PFSK-1 (cell line): ENCODE data around the gene CYP4F2.

Experiments used
- FOXP2 ChIP-seq: optimal IDR thresholded peaks from 2 replicates; pipeline ENCODE3; 2011; ENCODE audit warnings: borderline replicate concordance, control low read depth, inconsistent platforms; ENCODE audit not compliant: insufficient read depth; ENCODE audit errors: extremely low read length, extremely low read depth
- POLR2AphosphoS5 ChIP-seq: IDR thresholded peaks from 2 replicates; pipeline ENCODE4 v1.6.1; 2012; ENCODE audit warnings: low read depth, mild to moderate bottlenecking, control low read depth, low read length, moderate library complexity
- SIN3A ChIP-seq: IDR thresholded peaks from 2 replicates; pipeline ENCODE4 v1.6.1; 2012; ENCODE audit warnings: mild to moderate bottlenecking, low read length, moderate library complexity, borderline replicate concordance; ENCODE audit not compliant: insufficient read depth
- TAF1 ChIP-seq: IDR thresholded peaks from 2 replicates; pipeline ENCODE4 v1.6.1; 2012; ENCODE audit warnings: low read length, control low read depth, borderline replicate concordance; ENCODE audit not compliant: insufficient read depth
- TF ChIP-seq, protein P1 (sequence below), 2 experiments: IDR thresholded peaks; 2 replicates each; pipeline versions ENCODE4 v1.6.1 to v1.8.0; 2011 to 2012; ENCODE audit warnings: low read depth in 2 of 2, low read length in 2 of 2, control low read depth in 1 of 2, inconsistent platforms in 1 of 2, mild to moderate bottlenecking in 1 of 2, moderate library complexity in 1 of 2; ENCODE audit not compliant: insufficient read depth in 1 of 2

CYP4F2 gene

DNA sequence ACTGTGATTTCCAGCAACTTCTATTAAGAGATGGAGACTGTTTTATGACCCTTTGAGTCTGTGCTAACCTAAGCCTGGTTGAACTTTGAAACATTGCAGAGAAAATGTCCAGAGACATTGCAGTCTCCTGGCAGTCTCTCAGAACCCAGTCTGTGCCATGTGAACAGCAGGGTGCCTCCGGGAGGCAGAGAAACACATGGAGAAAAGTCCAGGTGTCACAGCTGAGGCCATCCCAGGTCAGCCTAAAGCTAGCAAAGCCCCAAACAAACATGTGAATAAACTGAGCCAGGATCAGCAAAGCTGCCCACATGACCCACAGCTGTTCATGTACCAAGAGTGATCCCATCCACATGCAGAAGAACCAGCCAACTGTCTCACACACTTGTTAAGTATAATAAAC, 28.6 kb upstream of the CYP4F2 start:
- TF ChIP-seq POLR2AphosphoS5: no peak
- TF ChIP-seq TAF1: no peak
- TF ChIP-seq FOXP2: no peak
- TF ChIP-seq, protein P1, sequence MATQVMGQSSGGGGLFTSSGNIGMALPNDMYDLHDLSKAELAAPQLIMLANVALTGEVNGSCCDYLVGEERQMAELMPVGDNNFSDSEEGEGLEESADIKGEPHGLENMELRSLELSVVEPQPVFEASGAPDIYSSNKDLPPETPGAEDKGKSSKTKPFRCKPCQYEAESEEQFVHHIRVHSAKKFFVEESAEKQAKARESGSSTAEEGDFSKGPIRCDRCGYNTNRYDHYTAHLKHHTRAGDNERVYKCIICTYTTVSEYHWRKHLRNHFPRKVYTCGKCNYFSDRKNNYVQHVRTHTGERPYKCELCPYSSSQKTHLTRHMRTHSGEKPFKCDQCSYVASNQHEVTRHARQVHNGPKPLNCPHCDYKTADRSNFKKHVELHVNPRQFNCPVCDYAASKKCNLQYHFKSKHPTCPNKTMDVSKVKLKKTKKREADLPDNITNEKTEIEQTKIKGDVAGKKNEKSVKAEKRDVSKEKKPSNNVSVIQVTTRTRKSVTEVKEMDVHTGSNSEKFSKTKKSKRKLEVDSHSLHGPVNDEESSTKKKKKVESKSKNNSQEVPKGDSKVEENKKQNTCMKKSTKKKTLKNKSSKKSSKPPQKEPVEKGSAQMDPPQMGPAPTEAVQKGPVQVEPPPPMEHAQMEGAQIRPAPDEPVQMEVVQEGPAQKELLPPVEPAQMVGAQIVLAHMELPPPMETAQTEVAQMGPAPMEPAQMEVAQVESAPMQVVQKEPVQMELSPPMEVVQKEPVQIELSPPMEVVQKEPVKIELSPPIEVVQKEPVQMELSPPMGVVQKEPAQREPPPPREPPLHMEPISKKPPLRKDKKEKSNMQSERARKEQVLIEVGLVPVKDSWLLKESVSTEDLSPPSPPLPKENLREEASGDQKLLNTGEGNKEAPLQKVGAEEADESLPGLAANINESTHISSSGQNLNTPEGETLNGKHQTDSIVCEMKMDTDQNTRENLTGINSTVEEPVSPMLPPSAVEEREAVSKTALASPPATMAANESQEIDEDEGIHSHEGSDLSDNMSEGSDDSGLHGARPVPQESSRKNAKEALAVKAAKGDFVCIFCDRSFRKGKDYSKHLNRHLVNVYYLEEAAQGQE (IDR thresholded peaks at IDR 0.05; ENCODE audit: insufficient read depth in 1 of 2, low read depth in 2 of 2, low read length in 2 of 2): no peak
- no peak for TF ChIP-seq SIN3A

DNA sequence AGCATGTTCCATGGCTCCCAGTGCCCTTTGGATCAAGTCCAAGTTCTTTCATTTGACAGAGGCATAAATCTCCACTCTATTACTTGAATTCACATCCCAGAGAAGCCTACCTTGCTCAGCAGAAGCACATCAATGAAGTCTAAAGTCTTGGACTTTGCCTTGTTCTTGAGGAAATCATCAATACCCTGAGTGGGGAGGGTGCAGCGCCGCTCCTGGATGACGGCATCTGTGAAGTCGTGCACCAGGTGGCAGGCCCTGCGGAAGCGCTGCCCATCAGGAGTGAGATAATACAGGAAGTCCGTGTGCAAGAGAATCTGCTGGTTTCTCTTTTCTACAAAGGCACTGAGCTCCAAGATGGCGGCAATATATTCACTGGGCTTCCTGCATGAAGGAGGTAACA, 25.8 kb upstream of the CYP4F2 start:
- TF ChIP-seq FOXP2 (no peak), SIN3A (no peak), TAF1 (no peak), POLR2AphosphoS5 (no peak)
- TF ChIP-seq, protein P1 (IDR thresholded peaks at IDR 0.05; ENCODE audit: insufficient read depth in 1 of 2, low read depth in 2 of 2, low read length in 2 of 2): no peak

DNA sequence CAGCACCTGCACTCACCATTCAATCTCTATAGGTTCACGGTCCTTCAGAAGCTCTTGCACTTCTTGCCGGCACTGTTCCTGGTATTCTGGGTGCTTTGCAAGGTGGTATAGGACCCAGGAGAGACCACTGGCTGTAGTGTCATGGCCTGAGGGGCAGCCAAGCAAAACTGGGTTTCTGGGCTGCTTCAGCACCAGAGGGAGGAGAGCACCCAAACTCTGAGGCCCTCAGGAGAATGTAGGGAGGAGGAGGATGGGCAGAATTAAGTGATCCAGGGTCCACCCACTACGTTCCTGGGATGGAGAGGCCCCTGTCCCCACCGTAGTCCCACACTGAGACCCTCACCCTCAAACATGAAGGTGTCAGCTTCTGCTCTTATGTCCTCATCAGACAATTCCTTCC, 24.1 kb upstream of the CYP4F2 start:
- no peak for TF ChIP-seq FOXP2
- TF ChIP-seq POLR2AphosphoS5: no peak
- TF ChIP-seq, protein P1 (IDR thresholded peaks at IDR 0.05; ENCODE audit: insufficient read depth in 1 of 2, low read depth in 2 of 2, low read length in 2 of 2): no peak
- no peak for TF ChIP-seq TAF1
- TF ChIP-seq SIN3A: no peak

DNA sequence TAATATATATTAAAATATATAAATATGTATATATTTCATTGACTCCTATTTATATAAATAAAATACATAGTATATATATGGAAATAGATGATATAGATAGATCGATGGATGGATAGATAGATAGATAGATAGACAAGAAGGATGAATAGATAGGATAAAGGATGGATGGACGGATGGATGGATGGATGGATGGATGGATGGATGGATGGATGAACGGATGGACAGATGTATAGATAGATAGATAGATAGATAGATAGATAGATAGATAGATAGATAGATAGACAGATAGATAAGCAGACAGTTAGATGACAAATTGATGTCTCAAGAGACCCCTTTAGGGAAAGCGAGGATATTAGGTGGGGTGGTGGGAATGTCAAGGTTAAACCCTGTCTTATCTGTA, 21.4 kb upstream of the CYP4F2 start:
- TF ChIP-seq TAF1: no peak
- TF ChIP-seq, protein P1 (IDR thresholded peaks at IDR 0.05; ENCODE audit: insufficient read depth in 1 of 2, low read depth in 2 of 2, low read length in 2 of 2): no peak
- no peak for TF ChIP-seq FOXP2
- no peak for TF ChIP-seq SIN3A
- no peak for TF ChIP-seq POLR2AphosphoS5

DNA sequence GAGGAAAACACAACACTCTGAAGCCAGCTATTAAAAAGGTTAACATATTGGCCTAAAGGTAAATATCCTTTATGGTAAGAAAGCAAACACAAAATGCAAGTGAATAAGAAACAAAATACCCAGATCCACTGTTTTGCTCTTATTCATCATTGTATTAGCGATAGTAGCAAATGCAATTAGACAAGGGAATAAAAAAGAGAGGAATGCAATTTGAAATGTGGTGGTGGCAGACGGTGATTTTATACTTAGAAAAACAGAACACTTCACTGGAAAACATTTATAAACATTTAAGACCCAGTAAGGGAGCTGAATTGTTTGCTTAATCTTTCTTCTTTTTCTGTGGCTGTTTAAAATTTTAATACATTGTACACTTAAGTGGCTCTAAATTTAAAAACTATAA, 17.2 kb upstream of the CYP4F2 start:
- TF ChIP-seq SIN3A (no peak), POLR2AphosphoS5 (no peak), FOXP2 (no peak), TAF1 (no peak)
- TF ChIP-seq, protein P1 (IDR thresholded peaks at IDR 0.05; ENCODE audit: insufficient read depth in 1 of 2, low read depth in 2 of 2, low read length in 2 of 2): no peak
